ENCODE measurements around the gene TRIM41. TPM values are rescaled to one million over a fixed set of nuclear protein-coding genes. Genes with fewer than 3 reads are reported as not detected.

TRIM41 gene
- total RNA-seq, 1 experiment from 2014 or later, result 34.2 TPM

DNA sequence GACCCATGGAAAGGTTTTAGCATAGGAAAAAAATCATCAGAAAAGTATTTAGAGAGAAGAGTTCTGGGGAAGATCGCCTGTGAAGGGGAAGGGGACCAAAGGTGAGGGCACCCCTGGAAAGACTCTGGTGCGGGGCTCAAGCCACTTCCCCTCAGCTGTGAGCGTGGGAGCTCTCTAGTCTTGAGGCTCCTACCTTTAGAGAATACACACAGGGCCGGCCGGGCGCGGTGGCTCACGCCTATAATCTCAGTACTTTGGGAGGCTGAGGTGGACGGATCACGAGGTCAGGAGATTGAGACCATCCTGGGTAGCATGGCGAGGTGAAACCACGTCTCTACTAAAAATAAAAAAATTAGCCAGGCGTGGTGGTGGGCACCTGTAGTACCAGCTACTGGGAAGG lies 6.9 kb downstream of the TRIM41 start:
- Histone ChIP-seq H3K4ac (ENCODE audit: low read depth, low read length) (no peak overlapping the region), H2AFZ (ENCODE audit: low read length) (no peak overlapping the region), H4K20me1 (ENCODE audit: control insufficient read depth, insufficient read depth, insufficient read length) (no peaks in the 10 kb centered on the region), H4K91ac (ENCODE audit: insufficient read length, low read depth, low read length) (no peak overlapping the region), H2BK5ac (ENCODE audit: insufficient read length, low read length) (no peak overlapping the region), H4K8ac (replicated peaks; ENCODE audit: insufficient read length, low read depth, low read length) (no peak overlapping the region), H3K4me2 (ENCODE audit: insufficient read depth, insufficient read length, low read length) (no peak overlapping the region), H3K79me1 (ENCODE audit: insufficient read depth, low read depth, low read length, poor library complexity, severe bottlenecking) (no peaks in the 10 kb centered on the region), H3T11ph (ENCODE audit: low read length) (no peak overlapping the region), H2BK15ac (ENCODE audit: low read depth, low read length) (no peak overlapping the region), H3K18ac (ENCODE audit: insufficient read length, low read depth, low read length) (no peak overlapping the region), H3K27me3 (ENCODE audit: insufficient read depth, low read length) (no peaks in the 10 kb centered on the region), H2AK5ac (ENCODE audit: insufficient read length, low read length) (no peak overlapping the region), H3K79me2 (ENCODE audit: insufficient read depth, low read length) (no peaks in the 10 kb centered on the region), H3K23ac (ENCODE audit: insufficient read length, low read depth, low read length) (no peak overlapping the region), H2BK120ac (ENCODE audit: low read depth, low read length, poor library complexity, severe bottlenecking) (no peak overlapping the region), H3K27ac (ENCODE audit: insufficient read length, low read depth, low read length) (no peak overlapping the region), H3K14ac (ENCODE audit: insufficient read depth, low read length) (no peak overlapping the region), H2BK20ac (ENCODE audit: low read depth, low read length, poor library complexity, severe bottlenecking) (no peak overlapping the region), H3K9ac (ENCODE audit: extremely low read depth, insufficient read length, low read length) (no peak overlapping the region), H3K56ac (ENCODE audit: insufficient read length, low read depth, low read length) (no peak overlapping the region), H2BK12ac (ENCODE audit: insufficient read length, low read depth, low read length) (no peak overlapping the region), H3K9me3 (ENCODE audit: control insufficient read depth, low read depth, low read length) (no peaks in the 10 kb centered on the region), H4K5ac (ENCODE audit: insufficient read length, low read depth, low read length) (no peak overlapping the region), H3K23me2 (ENCODE audit: insufficient read length, low read depth, low read length, poor library complexity, severe bottlenecking) (no peaks in the 10 kb centered on the region), H3K4me1 (ENCODE audit: insufficient read depth, low read length) (no peaks in the 10 kb centered on the region)
- Mint-ChIP-seq H3K4me3 (peak overlapping the region in 1 of 2 experiments; percentile 2; a peak in 1 of 5 replicates), H3K27ac (no peak overlapping the region; a peak in 1 of 7 replicates), H3K27me3 (ENCODE audit: low read depth) (no peaks in the 10 kb centered on the region; the same call in 1 of the 2 replicates), H3K4me1 (no peaks in the 10 kb centered on the region), H3K9me3 (no peaks in the 10 kb centered on the region), H3K36me3 (ENCODE audit: insufficient read depth in 1 of 3, low read depth in 3 of 3) (peaks cover 15 to 58% (median 34%) of the 10 kb centered on the region in 3 experiments; a peak in 5 of 7 replicates)
- WGBS (ENCODE audit: extremely low coverage, insufficient read length, low lambda C conversion rate), result no CpG with 5 or more reads among the region's 13 CpGs
- DNase-seq, result no peak
- TF ChIP-seq, protein P1, sequence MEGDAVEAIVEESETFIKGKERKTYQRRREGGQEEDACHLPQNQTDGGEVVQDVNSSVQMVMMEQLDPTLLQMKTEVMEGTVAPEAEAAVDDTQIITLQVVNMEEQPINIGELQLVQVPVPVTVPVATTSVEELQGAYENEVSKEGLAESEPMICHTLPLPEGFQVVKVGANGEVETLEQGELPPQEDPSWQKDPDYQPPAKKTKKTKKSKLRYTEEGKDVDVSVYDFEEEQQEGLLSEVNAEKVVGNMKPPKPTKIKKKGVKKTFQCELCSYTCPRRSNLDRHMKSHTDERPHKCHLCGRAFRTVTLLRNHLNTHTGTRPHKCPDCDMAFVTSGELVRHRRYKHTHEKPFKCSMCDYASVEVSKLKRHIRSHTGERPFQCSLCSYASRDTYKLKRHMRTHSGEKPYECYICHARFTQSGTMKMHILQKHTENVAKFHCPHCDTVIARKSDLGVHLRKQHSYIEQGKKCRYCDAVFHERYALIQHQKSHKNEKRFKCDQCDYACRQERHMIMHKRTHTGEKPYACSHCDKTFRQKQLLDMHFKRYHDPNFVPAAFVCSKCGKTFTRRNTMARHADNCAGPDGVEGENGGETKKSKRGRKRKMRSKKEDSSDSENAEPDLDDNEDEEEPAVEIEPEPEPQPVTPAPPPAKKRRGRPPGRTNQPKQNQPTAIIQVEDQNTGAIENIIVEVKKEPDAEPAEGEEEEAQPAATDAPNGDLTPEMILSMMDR (conservative IDR thresholded peaks at IDR 0.05), result no peak

All from H9 (cell line).